ENCODE data around the gene SSNA1. TPM values are rescaled to one million over a fixed set of nuclear protein-coding genes. Genes with fewer than 3 reads are reported as not detected.

The SSNA1 gene
- total RNA-seq, 1 donor: 38.2 TPM

DNA sequence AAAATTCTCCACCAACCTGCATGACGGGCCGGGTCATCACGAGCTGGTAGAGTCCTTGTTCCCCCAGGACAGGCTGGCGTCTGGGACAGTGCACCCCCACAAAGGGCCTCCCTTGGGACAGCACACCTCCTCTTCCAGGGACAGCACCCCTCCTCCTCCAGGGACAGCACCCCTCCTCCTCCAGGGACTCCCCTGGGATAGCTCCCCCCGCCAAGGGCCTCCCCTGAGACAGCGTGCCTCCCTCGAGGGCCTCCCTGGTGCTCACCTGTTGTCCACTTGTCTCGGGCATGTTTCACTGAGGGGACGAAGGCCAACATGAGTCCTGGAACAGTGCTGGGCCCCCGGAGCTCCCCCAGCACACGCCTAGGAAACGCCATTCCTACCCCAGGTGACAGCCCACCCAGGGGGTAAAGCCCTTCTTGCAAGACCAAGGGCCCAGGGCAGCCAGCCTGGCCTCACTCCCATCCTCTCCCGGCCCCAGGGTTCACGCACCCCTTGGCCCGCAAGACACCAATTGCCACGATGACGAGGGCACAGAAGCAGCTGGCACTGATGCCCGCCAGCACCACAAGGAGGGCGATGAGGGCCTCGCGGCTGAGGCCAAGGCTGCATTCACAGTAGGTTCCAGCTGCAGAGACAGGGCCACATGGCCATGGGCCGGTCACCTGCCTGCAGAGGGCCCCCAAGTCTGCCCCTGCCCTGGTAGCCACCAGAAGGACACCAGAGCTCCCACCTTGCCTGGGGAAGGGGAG, 17.2 kb upstream of the SSNA1 start:
- Histone ChIP-seq H3K27me3 (ENCODE audit: insufficient read depth, low read length) (peaks cover 24% of the 10 kb centered on the region), H3K9me3 (ENCODE audit: low read depth, low read length) (no peaks in the 10 kb centered on the region), H3K4me1 (ENCODE audit: insufficient read depth, low read length) (peaks cover 7% of the 10 kb centered on the region), H3K4me3 (ENCODE audit: low read length) (no peak overlapping the region)

DNA sequence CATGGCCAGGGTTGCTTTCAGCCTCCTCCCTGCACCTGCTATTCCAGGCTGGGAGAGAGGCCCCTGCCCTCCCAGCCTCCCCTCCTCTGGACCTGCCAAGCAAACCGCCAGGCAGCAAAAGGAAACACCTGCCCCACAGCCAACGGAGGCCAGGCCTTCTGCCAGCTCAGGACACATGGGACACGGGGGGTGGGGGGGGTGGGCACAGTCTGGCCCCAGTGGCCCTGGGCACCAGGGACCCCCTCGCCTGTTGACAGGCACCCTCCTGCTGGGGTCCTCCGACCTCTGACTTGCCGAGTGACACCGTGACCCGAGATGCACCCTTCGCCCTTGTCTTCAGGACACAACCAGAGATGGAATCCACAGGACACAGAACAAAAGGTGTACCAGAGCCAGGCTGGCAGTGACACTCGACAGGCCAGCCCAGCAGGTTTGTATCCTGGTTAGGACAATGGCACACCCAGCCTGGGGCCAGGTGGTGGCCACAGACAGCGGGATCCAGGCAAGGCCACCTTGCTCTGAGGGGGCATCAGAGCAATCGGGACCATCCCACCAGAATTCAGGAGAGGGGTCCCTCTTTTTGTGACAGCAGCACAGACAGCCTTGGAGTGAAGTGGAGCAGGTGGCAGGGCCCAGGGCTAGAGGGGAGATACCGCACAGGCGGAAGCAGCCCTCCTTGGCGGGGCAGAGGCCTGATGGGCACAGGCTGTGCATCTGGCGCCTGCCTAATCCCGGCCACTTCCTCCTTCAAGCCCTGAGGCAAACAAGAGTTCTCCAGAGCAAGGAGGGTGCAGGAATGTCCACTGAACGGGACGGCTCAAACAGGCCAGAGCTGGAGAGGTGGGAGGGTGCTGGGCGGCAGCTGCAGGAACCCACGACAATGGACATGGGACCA, 15.3 kb upstream of the SSNA1 start:
- H3K4me1 ChIP-seq (ENCODE audit: insufficient read depth, low read length): peaks cover 7% of the 10 kb centered on the region
- no peaks in the 10 kb centered on the region for H3K9me3 ChIP-seq (ENCODE audit: low read depth, low read length)
- H3K4me3 ChIP-seq (ENCODE audit: low read length): no peak overlapping the region
- H3K27me3 ChIP-seq (ENCODE audit: insufficient read depth, low read length): peaks cover 17% of the 10 kb centered on the region

DNA sequence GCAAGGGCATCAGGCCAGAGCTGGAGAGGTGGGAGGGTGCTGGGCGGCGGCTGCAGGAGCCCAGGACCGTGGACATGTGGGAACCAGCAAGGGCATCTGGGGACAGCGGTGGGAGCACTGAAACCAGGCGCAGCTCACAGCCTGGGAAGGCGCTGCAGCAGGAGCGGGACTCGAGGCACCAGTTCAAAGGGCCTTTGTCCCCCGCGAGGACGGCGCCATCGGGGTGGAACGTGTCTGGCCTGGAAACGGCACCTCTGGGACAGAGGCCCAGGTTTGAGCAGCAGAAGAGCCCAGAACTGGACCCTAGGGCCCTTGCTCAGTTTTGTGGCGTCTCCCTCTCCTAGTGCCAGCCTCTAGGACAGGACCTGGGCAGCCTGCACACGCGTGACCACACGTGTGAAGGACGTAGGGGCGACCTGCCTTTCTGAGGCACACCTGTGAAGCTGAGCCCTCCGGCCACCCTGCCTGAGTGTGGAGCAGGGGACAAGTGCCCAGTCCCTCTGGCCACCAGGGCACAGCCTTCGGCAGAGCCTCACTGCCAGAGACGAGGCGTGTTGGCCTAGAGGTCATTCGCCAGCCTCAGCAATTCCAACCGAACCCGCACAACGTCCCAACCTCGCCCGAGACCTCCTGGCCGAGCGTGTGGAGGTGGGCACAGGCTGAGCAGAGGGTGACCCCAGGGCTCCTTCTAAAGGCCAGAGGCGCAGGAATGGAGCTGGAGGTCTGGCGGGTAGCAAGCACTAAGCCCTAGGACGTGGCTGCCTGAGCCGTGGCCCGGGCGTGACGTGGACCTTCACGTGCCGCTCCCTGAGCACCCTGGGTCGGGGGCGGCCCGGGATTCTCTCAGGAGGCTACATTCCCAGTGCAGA, 14.4 kb upstream of the SSNA1 start:
- Histone ChIP-seq H3K4me3 (ENCODE audit: low read length) (no peak overlapping the region), H3K4me1 (ENCODE audit: insufficient read depth, low read length) (peaks cover 6% of the 10 kb centered on the region), H3K9me3 (ENCODE audit: low read depth, low read length) (no peaks in the 10 kb centered on the region), H3K27me3 (ENCODE audit: insufficient read depth, low read length) (peaks cover 17% of the 10 kb centered on the region)

DNA sequence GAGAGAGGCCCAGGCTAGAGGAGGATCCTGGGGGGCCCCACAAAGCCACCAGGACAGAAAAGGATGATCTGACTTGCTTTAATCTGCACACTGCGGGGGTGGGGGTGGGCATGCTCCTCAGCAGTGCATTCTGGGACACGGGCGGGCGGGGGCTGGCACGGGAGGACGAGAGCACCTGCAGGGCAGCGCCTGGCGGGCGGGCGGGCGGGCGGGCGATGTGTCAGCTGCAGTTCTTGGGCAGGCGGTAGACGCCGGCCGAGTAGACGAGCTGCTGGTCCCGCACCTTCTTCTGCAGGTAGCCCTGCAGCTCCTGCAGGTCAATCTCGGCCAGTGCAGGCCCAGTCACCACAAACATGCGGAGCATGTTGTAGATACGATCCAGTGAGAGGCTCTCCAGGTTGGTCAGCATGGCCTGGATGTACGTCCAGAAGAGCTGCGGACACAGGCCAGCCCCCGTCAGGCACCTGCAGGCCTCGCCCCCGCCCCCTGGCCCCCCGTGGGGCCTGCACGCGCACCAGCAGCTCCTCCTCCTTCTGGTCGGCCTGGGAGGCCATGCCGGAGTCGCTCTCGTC, 13.7 kb upstream of the SSNA1 start:
- no peak overlapping the region for H3K4me3 ChIP-seq (ENCODE audit: low read length)
- peaks cover 13% of the 10 kb centered on the region for H3K27me3 ChIP-seq (ENCODE audit: insufficient read depth, low read length)
- no peaks in the 10 kb centered on the region for H3K4me1 ChIP-seq (ENCODE audit: insufficient read depth, low read length)

DNA sequence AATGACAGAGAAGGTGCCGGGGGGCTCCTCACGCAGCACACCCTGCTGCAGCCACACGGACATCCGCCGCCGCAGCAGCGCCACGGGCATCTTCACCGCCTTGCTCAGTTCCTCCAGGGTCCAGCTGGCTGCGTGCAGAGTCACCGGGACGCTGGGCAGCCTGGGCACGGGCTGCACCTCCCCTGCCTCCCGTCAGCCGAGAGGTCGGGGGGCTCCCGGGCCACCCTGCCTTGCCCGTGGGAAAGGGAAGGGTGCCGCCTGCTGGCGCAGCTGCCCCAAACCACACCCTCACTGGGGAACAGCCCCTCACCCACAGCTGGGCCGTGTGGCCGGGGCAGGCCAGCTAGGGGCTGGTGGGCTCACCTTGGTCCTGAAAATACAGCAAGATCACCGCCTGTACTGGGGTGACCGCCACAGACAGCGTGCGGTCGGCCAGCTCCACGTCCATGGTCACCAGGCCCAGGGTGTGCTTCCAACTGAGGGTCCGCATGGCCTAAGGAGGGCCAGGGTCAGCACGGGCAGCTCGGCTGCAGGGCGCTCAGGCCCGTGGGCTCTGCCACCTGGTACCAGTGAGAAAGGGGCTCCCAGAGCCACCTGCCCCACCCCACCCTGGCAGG, 13.0 kb upstream of the SSNA1 start:
- H3K4me1 ChIP-seq (ENCODE audit: insufficient read depth, low read length): no peaks in the 10 kb centered on the region
- no peaks in the 10 kb centered on the region for H3K9me3 ChIP-seq (ENCODE audit: low read depth, low read length)
- H3K27me3 ChIP-seq (ENCODE audit: insufficient read depth, low read length): peaks cover 7% of the 10 kb centered on the region
- H3K4me3 ChIP-seq (ENCODE audit: low read length): no peak overlapping the region

More for the DNA sequence above, 13.7 kb upstream of the SSNA1 start:
- no peaks in the 10 kb centered on the region for H3K9me3 ChIP-seq (ENCODE audit: low read depth, low read length)

DNA sequence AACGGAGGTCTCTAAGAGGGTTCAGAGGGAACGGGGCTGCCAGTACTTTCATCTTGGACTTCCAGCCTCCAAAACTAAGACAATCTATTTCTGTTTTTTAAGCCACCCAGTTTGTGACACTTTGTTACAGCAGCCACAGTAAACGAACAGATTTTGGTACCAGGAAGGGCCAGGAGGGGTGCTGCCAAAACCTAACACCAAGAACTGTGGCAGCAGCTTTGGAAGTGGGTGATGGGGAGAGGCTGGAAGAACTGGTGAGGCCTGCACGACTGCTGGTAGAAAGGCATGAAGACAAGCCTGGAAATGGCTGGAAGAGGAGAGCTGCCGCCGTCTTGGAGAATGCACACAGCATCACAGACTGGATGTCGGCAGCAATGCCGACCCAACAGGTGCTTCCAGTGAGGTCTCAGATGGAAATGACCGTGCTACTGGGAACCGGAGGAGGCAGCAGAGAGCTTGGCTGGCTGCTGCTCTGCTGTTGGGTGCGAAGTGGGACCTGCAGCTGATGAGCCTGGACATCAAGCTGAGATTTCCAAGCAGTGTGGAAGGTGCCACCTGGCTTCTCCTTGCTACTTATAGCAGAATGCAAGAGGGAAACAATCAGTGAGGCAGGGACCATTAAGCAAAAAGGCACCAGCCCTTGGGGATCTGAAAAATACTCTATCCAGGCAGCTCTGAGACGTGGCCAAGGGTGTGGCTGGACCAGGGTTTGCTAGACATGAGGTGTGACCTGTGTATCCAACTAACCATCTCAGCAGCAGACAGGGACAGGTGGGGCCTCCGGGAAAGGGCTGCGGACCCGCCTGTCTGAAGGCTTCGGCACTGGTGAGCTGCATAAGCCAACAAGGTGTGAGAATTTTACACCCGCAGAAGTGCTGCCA, 11.9 kb upstream of the SSNA1 start:
- Histone ChIP-seq H3K4me3 (ENCODE audit: low read length) (no peak overlapping the region), H3K9me3 (ENCODE audit: low read depth, low read length) (no peaks in the 10 kb centered on the region), H3K4me1 (ENCODE audit: insufficient read depth, low read length) (no peaks in the 10 kb centered on the region), H3K27me3 (ENCODE audit: insufficient read depth, low read length) (peaks cover 2% of the 10 kb centered on the region)

DNA sequence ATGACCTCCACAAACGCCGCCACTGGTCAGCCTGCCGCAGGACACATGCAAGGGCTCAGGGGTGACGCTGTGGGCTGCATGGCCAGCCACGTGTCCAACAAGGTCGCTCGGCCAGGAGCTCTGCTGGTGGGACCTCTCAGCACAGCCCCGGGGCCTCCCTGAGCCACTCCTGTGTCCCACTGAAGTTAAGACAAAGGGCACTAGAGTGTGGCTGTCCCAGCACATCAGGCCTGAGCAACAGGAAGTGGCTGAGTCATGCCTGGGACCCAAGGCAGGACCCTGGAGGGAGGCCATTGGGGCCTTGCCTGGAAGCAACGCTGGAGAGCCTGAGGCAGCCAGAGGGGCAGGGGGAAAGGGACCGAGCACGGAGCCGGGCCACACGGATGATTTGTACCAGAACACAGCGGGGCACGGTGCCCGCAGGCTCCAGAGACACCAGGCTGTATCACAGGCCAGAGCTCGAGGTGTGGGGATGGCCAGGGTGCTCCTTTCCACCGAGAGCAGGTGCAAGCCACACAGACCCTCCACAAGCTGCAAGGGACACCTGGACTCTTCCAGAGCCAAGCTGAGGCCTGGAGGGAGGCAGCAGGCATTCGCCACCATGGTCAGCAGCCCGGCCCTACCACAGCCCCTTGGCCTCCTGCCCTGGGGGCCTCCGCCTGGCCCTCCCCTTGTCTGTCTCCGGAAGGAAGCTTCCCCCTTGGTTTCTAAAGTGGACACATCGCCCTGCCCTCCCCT, 10.1 kb upstream of the SSNA1 start:
- no peaks in the 10 kb centered on the region for H3K4me1 ChIP-seq (ENCODE audit: insufficient read depth, low read length)
- H3K4me3 ChIP-seq (ENCODE audit: low read length): no peak overlapping the region
- H3K27me3 ChIP-seq (ENCODE audit: insufficient read depth, low read length): no peaks in the 10 kb centered on the region
- H3K9me3 ChIP-seq (ENCODE audit: low read depth, low read length): no peaks in the 10 kb centered on the region

DNA sequence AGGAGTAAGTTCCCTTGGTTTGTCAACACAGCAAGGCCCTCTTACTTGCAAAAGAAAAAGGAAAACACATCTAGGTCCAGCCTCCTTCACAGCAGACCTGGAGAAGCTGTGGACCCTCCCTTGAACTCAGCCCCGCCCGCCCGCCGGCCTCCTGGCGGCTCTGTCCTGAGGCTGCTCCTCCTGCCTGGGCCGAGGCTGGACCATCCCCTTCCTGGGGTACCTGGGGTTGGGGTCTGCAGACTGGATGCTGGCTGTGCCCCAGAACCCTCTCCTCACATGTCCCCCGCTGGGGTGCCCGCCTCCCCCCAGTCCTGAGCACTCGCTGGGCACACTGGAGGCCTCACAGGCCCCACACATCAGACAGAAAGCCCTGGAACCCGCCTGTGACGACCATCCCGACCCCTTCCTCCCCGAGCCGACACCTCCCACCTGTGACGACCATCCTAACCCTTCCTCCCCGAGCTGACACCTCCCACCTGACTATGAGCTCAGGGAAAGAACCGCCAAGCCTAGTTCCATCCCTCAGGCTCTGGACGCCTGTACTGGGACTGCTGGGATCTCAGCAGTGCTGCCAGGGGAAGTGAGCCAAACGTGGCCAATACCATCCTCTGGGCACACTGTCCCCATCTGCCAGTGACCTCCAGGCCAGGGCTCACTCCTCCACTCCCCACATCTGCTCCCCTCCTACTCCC, 9.4 kb upstream of the SSNA1 start:
- no peaks in the 10 kb centered on the region for H3K9me3 ChIP-seq (ENCODE audit: low read depth, low read length)
- H3K4me3 ChIP-seq (ENCODE audit: low read length): no peak overlapping the region
- H3K27me3 ChIP-seq (ENCODE audit: insufficient read depth, low read length): no peaks in the 10 kb centered on the region
- no peaks in the 10 kb centered on the region for H3K4me1 ChIP-seq (ENCODE audit: insufficient read depth, low read length)

DNA sequence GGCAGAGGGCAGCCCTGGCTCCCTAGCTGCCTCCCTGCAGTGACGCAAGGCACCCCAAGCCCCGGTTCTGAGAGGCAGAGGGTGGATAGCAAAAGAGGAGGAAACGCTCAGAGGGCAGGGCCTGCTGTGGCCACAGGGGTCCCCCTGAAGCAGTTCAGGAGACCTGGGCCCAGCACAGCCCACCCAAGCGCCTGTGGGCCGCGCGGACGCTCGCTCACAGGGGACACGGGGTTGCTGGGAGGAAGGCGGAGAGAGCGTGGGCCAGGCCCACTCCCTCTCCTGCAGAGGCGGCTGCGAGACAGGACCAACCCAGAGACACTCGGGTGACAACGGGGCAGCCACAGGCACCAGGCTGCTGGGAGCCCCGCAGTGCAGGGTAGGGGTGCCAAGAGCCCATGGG, 8.7 kb upstream of the SSNA1 start:
- Histone ChIP-seq H3K9me3 (ENCODE audit: low read depth, low read length) (no peaks in the 10 kb centered on the region), H3K27me3 (ENCODE audit: insufficient read depth, low read length) (no peaks in the 10 kb centered on the region), H3K4me1 (ENCODE audit: insufficient read depth, low read length) (no peaks in the 10 kb centered on the region), H3K4me3 (ENCODE audit: low read length) (no peak overlapping the region)

DNA sequence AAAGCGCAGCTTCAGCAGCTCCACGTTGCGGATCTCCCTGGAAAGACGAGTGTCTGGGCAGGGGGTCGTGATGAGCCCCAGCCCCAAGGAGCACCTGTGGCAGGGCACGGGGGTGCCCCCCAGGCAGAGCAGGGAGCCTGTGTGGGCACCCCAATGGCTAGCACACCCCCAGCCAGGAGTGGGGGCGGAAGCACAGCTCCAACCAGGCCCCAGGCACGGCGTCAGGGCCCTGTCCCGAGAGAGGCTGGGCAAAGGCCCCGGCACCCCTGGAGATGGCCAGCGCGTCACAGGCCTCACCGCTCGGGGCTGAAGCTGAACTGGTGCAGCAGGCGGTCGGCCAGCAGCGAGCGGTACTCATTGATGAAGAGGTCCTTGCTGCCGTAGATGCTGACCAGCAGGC, 8.0 kb upstream of the SSNA1 start:
- Histone ChIP-seq H3K27me3 (ENCODE audit: insufficient read depth, low read length) (no peaks in the 10 kb centered on the region), H3K9me3 (ENCODE audit: low read depth, low read length) (no peaks in the 10 kb centered on the region), H3K4me3 (ENCODE audit: low read length) (no peak overlapping the region), H3K4me1 (ENCODE audit: insufficient read depth, low read length) (no peaks in the 10 kb centered on the region)

DNA sequence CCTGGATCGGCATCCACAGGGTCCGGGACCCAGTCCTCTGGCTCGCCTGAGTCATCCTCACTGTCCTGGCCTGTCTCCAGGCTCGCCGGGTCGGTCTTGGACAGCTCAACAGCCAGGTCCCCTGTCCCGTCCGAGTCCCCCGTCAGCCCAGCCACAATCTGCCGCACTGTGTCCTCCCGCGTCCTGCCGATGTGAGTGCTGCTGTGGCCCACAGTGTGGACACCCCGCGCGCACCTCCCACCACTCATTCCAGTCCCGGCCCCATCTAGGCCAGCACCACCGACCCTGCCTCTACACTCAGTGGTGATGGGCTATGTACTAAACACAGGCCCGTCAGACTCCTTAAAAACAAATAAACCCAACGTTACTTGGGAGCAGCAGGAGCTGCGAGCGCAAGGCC, 6.8 kb upstream of the SSNA1 start:
- Histone ChIP-seq H3K4me3 (ENCODE audit: low read length) (no peak overlapping the region), H3K27me3 (ENCODE audit: insufficient read depth, low read length) (no peaks in the 10 kb centered on the region), H3K4me1 (ENCODE audit: insufficient read depth, low read length) (peaks cover 10% of the 10 kb centered on the region), H3K9me3 (ENCODE audit: low read depth, low read length) (no peaks in the 10 kb centered on the region)

DNA sequence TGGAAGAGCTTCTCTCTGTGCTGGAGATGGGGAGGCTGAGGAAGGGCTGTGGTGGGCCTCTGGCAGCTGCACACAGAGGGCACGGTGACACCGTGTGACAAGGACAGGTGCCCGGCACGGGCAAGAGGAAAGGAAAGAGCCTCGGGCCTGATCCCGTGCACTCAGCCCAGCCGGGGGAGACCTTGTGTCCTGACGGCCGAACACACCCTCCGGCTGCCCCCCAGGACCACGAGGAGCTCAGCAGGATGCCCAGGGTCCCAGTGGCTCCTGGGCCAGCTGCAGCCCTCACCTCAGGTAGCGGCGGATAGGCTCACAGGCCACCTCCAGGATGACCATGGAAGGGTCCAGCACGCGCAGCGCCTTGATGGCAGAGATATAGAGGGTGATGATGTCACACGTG, 5.6 kb upstream of the SSNA1 start:
- Histone ChIP-seq H3K27me3 (ENCODE audit: insufficient read depth, low read length) (no peaks in the 10 kb centered on the region), H3K9me3 (ENCODE audit: low read depth, low read length) (no peaks in the 10 kb centered on the region), H3K4me1 (ENCODE audit: insufficient read depth, low read length) (peaks cover 21% of the 10 kb centered on the region), H3K4me3 (ENCODE audit: low read length) (no peak overlapping the region)
